Heart right ventricle (tissue), 16 donors: ENCODE measurements around the gene MEGF11. TPM values are rescaled to one million over a fixed set of nuclear protein-coding genes. Genes with fewer than 3 reads are reported as not detected.

ENCODE experiments used
- ATAC-seq, 8 donors: fragments of 200-7000 bp; cut with Tn5 transposase; one replicate each; pipeline ENCODE4 v1.9.1; 2020; ENCODE audit warnings: mild to moderate bottlenecking in 8 of 8, moderate library complexity in 8 of 8, moderate number of reproducible peaks in 1 of 8
- DNase-seq, 2 donors: peaks; one replicate each; pipeline ENCODE4 v3.0.0-alpha.2; 2020
- H3K27ac ChIP-seq, 10 donors: fragments of 200-600 bp; sonication (generic) in 2 of 10; one replicate each; pipeline versions ENCODE4 v1.5.0 to v1.8.0; 2020 to 2022; ENCODE audit warnings: mild to moderate bottlenecking in 3 of 10
- H3K27me3 ChIP-seq, 7 donors: fragments of 200-600 bp; one replicate each; pipeline ENCODE4 v1.8.0; 2021 to 2022; ENCODE audit warnings: mild to moderate bottlenecking in 2 of 7
- H3K36me3 ChIP-seq, 9 donors: fragments of 200-600 bp; sonication (generic) in 1 of 9; one replicate each; pipeline versions ENCODE4 v1.5.0 to v1.8.0; 2020 to 2022; ENCODE audit warnings: mild to moderate bottlenecking in 2 of 9
- H3K4me1 ChIP-seq, 9 donors: fragments of 200-600 bp; sonication (generic) in 1 of 9; one replicate each; pipeline versions ENCODE4 v1.5.0 to v1.8.0; 2020 to 2022; ENCODE audit warnings: mild to moderate bottlenecking in 4 of 9
- H3K4me3 ChIP-seq, 10 donors: fragments of 200-600 bp; sonication (generic) in 2 of 10; one replicate each; pipeline versions ENCODE4 v1.5.0 to v1.8.0; 2020 to 2022; ENCODE audit warnings: mild to moderate bottlenecking in 7 of 10, moderate library complexity in 2 of 10
- H3K9me3 ChIP-seq, 11 donors: fragments of 200-600 bp in 10 of 11; sonication (generic) in 2 of 11; one replicate each; pipeline versions ENCODE4 v1.5.0 to v1.8.0; 2013 to 2022; ENCODE audit warnings: mild to moderate bottlenecking in 2 of 11, control low read depth in 1 of 11, moderate library complexity in 1 of 11
- WGBS, 2 donors: extraction: QIAGEN DNeasy Blood & Tissue Kit; methylation state at CpG; one replicate each; pipeline ENCODE4 v1.1.7; 2013; ENCODE audit warnings: inconsistent platforms in 1 of 2; 5-methylcytosine and 5-hydroxymethylcytosine counted together
- intact Hi-C, 10 donors: fragments of 100-400 bp; cut with DNase I; formaldehyde crosslinking; loops; one replicate each; pipeline versions ENCODE4 v1.11.1 to v1.14.2; 2022
- polyA plus RNA-seq, 2 donors: library from polyadenylated mRNA; stranded (reverse); fragments of 200-250 nt; gene quantifications; one replicate each; pipeline ENCODE4 v1.2.3, GENCODE V29; 2013
- total RNA-seq, 10 donors: library from RNA; stranded (reverse); fragmentation: NEBNext Ultra II Directional in 3 of 10; extraction: Animal tissue kit (Norgen Biotek cat#: 25700) in 3 of 10; gene quantifications; one replicate each; pipeline versions ENCODE4 v1.2.1 to v1.2.4, GENCODE V29; 2021 to 2023
- TF ChIP-seq, protein P1 (sequence below), 9 donors: fragments of 200-600 bp; sonication (generic) in 2 of 9; IDR thresholded peaks; one replicate each; pipeline versions ENCODE4 v1.5.0 to v1.8.0; 2021 to 2022; ENCODE audit warnings: antibody characterized with exemption in 9 of 9, mild to moderate bottlenecking in 5 of 9, moderate library complexity in 1 of 9
- donor health status: Arrhythmogenic right ventricular cardiomyopathy.
- donor health status: ischemic (EF 13 %, LVEDD 7.1; RV severe dilation, severe dysfunction).
- donor health status: healthy with polysubstance abuse.
- donor health status: DM: no; HTN: yes; CAD: no.
- donor health status: DM: no; HTN: no; CAD: no.
- donor health status: ischemic (EF 25% LVEDD 6.9; RV normal size, moderate dysfunction).
- donor health status: ischemic (EF 25% LVEDD 5.7; RV mildly dilated, moderate dysfunction).
- donor health status: healthy.
- donor health status: DM: yes; HTN: yes; CAD: no.
- donor health status: Ischemic cardiomyopathy.
- donor health status: ischemic (EF 35%, LVEDD 5.7; RV mildly dilated, moderate dysfunction).
- donor health status: nonischemic (EF 11% LVEDD 7.7; RV severe dilation, severe dysfunction).
- donor health status: DM: yes; HTN: yes; CAD: no.
- donor health status: PGD.
- donor health status: ischemic (EF 29% LVEDD 5.4; RV normal size, mild dysfunction).
- donor health status: nonischemic (EF 23%, LVEDD 6.1; RV moderate dilation, normal function).

The MEGF11 gene
- total and polyA plus RNA-seq, 12 donors = 0.03 TPM; not detected in 11

DNA sequence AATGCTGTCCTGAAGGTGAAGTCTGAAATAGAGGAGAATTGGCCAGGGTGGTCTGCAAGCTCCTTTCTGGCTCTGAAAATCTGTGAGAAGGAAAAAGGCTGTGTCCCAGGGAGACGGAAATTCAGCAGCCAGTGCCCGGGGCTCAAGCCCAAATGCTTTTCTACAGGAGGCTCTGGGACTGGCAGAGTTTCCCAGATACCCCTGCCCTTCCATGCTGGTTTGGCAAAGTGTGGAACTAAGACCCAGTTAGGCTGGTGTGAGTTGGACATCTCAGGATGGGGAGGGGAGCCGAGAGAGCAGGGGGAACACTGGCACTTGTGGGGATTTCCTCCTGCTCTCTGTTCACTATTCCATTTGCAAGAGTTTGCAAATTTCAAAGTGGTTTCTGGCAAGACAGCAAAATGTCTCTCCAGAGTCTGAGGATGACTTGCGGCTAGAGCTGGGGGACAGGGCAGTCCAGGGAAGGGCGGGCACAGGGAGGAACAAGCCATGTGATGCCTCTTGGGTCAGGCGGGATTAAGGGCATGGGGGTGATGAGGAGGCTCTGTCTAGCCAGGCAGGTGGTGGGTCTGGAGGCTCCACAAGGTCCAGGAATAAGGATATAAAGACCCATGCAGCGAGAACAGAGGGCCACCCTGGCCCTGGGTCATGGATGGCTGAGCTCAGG, 231.9 kb downstream of the MEGF11 start:
- TF ChIP-seq, protein P1, sequence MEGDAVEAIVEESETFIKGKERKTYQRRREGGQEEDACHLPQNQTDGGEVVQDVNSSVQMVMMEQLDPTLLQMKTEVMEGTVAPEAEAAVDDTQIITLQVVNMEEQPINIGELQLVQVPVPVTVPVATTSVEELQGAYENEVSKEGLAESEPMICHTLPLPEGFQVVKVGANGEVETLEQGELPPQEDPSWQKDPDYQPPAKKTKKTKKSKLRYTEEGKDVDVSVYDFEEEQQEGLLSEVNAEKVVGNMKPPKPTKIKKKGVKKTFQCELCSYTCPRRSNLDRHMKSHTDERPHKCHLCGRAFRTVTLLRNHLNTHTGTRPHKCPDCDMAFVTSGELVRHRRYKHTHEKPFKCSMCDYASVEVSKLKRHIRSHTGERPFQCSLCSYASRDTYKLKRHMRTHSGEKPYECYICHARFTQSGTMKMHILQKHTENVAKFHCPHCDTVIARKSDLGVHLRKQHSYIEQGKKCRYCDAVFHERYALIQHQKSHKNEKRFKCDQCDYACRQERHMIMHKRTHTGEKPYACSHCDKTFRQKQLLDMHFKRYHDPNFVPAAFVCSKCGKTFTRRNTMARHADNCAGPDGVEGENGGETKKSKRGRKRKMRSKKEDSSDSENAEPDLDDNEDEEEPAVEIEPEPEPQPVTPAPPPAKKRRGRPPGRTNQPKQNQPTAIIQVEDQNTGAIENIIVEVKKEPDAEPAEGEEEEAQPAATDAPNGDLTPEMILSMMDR (IDR thresholded peaks at IDR 0.05) = no peak
- Histone ChIP-seq H3K4me1 (no peaks in the 10 kb centered on the region), H3K27me3 (peaks cover 0 to 36% (median 22%) of the 10 kb centered on the region in 7 donors), H3K9me3 (no peaks in the 10 kb centered on the region), H3K27ac (no peak overlapping the region), H3K36me3 (no peaks in the 10 kb centered on the region), H3K4me3 (no peak overlapping the region)
- WGBS, 2 donors = 81 to 84% methylated on average over 7 of the region's 7 CpGs
- DNase-seq (no peak), ATAC-seq (no peak)
- intact Hi-C loops = no loop called here

DNA sequence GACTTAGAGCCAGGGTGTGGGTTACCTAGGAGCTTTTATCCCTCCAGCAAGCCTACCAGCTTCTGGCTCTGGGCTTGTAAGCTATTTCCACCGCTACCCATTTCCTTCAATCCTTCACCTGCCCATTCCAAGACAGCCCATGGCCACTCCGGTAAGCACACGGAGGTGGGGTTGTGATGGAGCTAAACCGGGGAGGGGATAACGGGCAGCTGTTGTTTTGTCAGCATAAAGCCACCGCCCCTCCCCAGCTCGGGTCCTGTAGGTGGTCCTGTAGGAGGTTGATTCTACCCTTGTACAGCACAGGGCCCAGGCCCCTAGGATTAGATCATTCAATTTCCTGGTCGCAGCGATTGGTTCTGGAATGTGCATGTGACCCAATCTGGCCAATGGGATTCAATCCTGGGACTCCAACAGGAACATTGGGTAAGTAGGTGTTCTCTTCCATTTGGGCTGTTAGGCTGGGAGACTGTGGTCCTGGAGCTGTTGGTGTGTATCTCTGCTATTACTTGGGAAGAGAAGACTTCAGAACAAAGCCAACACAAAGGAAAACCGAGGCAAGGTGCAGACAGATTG, 233.6 kb downstream of the MEGF11 start:
- no peak for ATAC-seq
- Histone ChIP-seq H3K27ac (no peak overlapping the region), H3K4me1 (no peaks in the 10 kb centered on the region), H3K9me3 (peaks cover 0 to 4% (median 0%) of the 10 kb centered on the region in 11 donors), H3K36me3 (no peaks in the 10 kb centered on the region), H3K4me3 (no peak overlapping the region), H3K27me3 (peaks cover 0 to 30% (median 16%) of the 10 kb centered on the region in 7 donors)
- no peak for DNase-seq
- TF ChIP-seq, protein P1 (IDR thresholded peaks at IDR 0.05) = no peak
- WGBS, 2 donors = 80 to 84% methylated on average over 10 of the region's 10 CpGs
- intact Hi-C loops = no loop called here

DNA sequence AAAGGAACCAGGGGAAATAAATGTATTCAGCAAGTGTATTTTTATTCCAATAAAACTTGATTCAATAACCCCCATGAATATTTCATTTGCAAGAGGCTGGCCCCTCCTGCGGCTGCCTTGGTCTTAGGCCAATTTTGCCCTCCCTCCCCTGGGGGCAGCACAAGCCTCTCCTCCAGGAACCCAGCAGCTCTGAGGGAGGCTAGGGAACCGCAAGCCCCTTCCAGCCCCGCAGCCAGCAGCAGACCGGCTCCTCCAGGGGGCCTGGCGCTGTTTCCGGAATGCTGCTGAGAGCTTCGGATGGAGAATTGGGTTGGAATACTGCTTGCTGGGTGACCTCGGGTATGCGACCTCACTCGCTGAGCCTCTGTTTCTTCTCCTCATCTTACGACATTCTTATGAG, 234.2 kb downstream of the MEGF11 start:
- TF ChIP-seq, protein P1 (IDR thresholded peaks at IDR 0.05) = no peak
- Histone ChIP-seq H3K27me3 (peaks cover 0 to 25% (median 10%) of the 10 kb centered on the region in 7 donors), H3K36me3 (no peaks in the 10 kb centered on the region), H3K27ac (no peak overlapping the region), H3K9me3 (peaks cover 0 to 4% (median 0%) of the 10 kb centered on the region in 11 donors), H3K4me3 (no peak overlapping the region), H3K4me1 (no peaks in the 10 kb centered on the region)
- ATAC-seq (no peak), DNase-seq (no peak)
- intact Hi-C loops = no loop called here
- 45 to 55% methylated on average over 11 of the region's 11 CpGs for WGBS, 2 donors

DNA sequence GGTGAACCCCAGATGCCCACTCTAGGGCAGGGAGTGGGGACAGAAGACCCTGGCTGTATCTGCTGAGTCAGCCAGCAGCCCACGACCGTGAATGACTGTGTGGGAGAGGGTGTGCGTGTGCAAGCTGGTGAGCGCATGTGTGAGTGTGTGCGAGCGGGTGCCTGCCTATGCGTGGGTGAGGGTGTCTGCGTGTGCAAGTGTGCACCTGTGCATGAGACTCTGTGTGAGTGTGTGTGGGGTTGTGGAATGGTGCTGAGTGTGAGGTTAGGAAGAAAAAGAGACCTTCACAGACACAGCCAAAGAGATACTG, 235.1 kb downstream of the MEGF11 start:
- Histone ChIP-seq H3K9me3 (peaks cover 0 to 4% (median 0%) of the 10 kb centered on the region in 11 donors), H3K27me3 (peaks cover 0 to 18% (median 10%) of the 10 kb centered on the region in 7 donors), H3K27ac (no peak overlapping the region), H3K4me1 (no peaks in the 10 kb centered on the region), H3K4me3 (no peak overlapping the region), H3K36me3 (no peaks in the 10 kb centered on the region)
- intact Hi-C loops = no loop called here
- 78 to 87% methylated on average over 8 of the region's 8 CpGs for WGBS, 2 donors
- DNase-seq (no peak), ATAC-seq (peak in 1 of 8 donors; percentile 47)
- TF ChIP-seq, protein P1 (IDR thresholded peaks at IDR 0.05) = no peak
